ENCODE data around the gene KCNJ5. TPM values are rescaled to one million over a fixed set of nuclear protein-coding genes. Genes with fewer than 3 reads are reported as not detected.

KCNJ5 gene
- total and polyA plus RNA-seq, 2 of the 4 experiments (the other 2 are of a cell fraction), result 0.07 to 0.18 TPM

DNA sequence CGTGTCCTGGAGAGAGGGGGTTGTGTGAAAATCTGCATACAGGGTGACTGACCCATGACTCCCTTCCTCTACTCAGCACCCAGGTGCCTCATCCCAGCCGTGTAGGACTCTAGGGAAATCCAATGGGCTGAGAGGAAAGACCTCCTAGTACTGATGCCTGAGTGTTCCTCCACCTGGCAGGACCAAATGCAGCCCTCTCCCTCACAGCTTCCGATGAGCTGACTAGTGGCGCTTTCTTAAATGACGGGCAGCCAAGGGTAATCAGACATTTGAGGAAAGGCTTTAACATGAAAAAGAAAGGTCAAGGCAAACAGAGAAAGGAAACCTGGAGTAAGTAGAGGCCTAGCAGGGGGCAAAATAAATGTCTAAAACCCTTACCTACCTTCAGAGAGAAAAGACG is 19.1 kb upstream of the KCNJ5 start:
- Histone ChIP-seq H3K18ac (ENCODE audit: low read depth, low read length) (no peak overlapping the region), H4K91ac (ENCODE audit: insufficient read depth, low read depth, low read length) (no peak overlapping the region), H3K27ac (ENCODE audit: insufficient read depth, low read length) (no peak overlapping the region), H4K8ac (ENCODE audit: low read depth in 2 of 2, low read length in 2 of 2) (no peak overlapping the region), H3K4me2 (ENCODE audit: low read depth, low read length) (no peak overlapping the region), H4K5ac (ENCODE audit: low read depth, low read length) (no peak overlapping the region), H2BK5ac (ENCODE audit: low read depth, low read length, poor library complexity, severe bottlenecking) (no peak overlapping the region), H3K9ac (ENCODE audit: low read depth, low read length) (no peak overlapping the region), H3K4me3 (ENCODE audit: insufficient read depth, low read depth, low read length) (no peak overlapping the region), H2AK9ac (replicated peaks; ENCODE audit: low read depth, low read length, poor library complexity) (no peak overlapping the region), H2BK15ac (ENCODE audit: low read depth, low read length) (no peak overlapping the region), H2BK20ac (ENCODE audit: low read depth, low read length) (no peak overlapping the region), H3K36me3 (ENCODE audit: control insufficient read depth, insufficient read depth, low read length) (no peaks in the 10 kb centered on the region), H3K79me1 (ENCODE audit: low read depth in 1 of 2, low read length in 2 of 2) (no peaks in the 10 kb centered on the region), H3K9me1 (ENCODE audit: insufficient read depth, low read length) (no peaks in the 10 kb centered on the region), H3K4ac (ENCODE audit: low read depth, low read length) (no peak overlapping the region), H3K9me3 (ENCODE audit: control insufficient read depth, insufficient read depth, low read length) (no peaks in the 10 kb centered on the region), H2BK120ac (ENCODE audit: low read depth, low read length) (no peak overlapping the region), H2AFZ (replicated peaks; ENCODE audit: low read length, poor library complexity) (no peak overlapping the region), H3K4me1 (ENCODE audit: control insufficient read depth, insufficient read depth, low read length) (no peaks in the 10 kb centered on the region), H3K14ac (replicated peaks; ENCODE audit: low read depth, low read length) (no peak overlapping the region), H3K23ac (ENCODE audit: low read depth, low read length) (no peak overlapping the region), H3K56ac (ENCODE audit: extremely low read depth, insufficient read depth, low read length) (no peak overlapping the region), H3K27me3 (ENCODE audit: control insufficient read depth, insufficient read depth, low read length) (peaks cover 56% of the 10 kb centered on the region), H4K20me1 (ENCODE audit: insufficient read depth, low read length) (no peaks in the 10 kb centered on the region), H2AK5ac (ENCODE audit: low read depth, low read length) (no peak overlapping the region)
- no peak for ATAC-seq (ENCODE audit: low read depth)
- ChIA-PET CTCF (no interaction called here), POLR2A (ENCODE audit: unreplicated experiment) (no interaction called here)
- DNase-seq, result no peak
- no CpG with 5 or more reads among the region's 6 CpGs for WGBS, 2 experiments (ENCODE audit: extremely low coverage in 2 of 2, insufficient read length in 1 of 2)
- dilution Hi-C loops (cut with HindIII; ENCODE audit: low sequenced_read_pairs, unreplicated experiment), result no loop called here
- intact Hi-C loops (cut with micrococcal nuclease), result no loop called here
- BruUV-seq (replicated peaks), result no TSS peak
- in situ Hi-C loops (cut with MboI; ENCODE audit: low sequenced_read_pairs), result no loop called here
- TF ChIP-seq CTCF (conservative IDR thresholded peaks at IDR 0.05; ENCODE audit: low read depth, low read length) (no peak), CHD1 (IDR thresholded peaks at IDR 0.05; ENCODE audit: low read depth, low read length) (no peak), BHLHE40 (IDR thresholded peaks at IDR 0.05; ENCODE audit: low read depth, low read length) (no peak), RCOR1 (IDR thresholded peaks at IDR 0.05; ENCODE audit: insufficient replicate concordance, low read length) (no peak), MAFK (IDR thresholded peaks at IDR 0.05; ENCODE audit: low read depth, low read length) (no peak), RAD21 (IDR thresholded peaks at IDR 0.05; ENCODE audit: low read length) (no peak), NFE2L2 (IDR thresholded peaks at IDR 0.05; ENCODE audit: low read depth, low read length) (no peak), MAZ (IDR thresholded peaks at IDR 0.05; ENCODE audit: borderline replicate concordance, low read depth, low read length) (no peak), MXI1 (IDR thresholded peaks at IDR 0.05; ENCODE audit: borderline replicate concordance, low read depth, low read length) (no peak), SMC3 (IDR thresholded peaks at IDR 0.05; ENCODE audit: low read depth, low read length) (no peak), CEBPB (IDR thresholded peaks at IDR 0.05; ENCODE audit: low read depth, low read length) (no peak), ELK1 (IDR thresholded peaks at IDR 0.05; ENCODE audit: borderline replicate concordance, low read depth, low read length) (no peak), RFX5 (IDR thresholded peaks at IDR 0.05; ENCODE audit: low read depth, low read length) (no peak), POLR2A (IDR thresholded peaks at IDR 0.05; ENCODE audit: low read depth, low read length) (no peak), FOS (IDR thresholded peaks at IDR 0.05; ENCODE audit: low read depth, low read length) (no peak)
- TF ChIP-seq, protein P1, sequence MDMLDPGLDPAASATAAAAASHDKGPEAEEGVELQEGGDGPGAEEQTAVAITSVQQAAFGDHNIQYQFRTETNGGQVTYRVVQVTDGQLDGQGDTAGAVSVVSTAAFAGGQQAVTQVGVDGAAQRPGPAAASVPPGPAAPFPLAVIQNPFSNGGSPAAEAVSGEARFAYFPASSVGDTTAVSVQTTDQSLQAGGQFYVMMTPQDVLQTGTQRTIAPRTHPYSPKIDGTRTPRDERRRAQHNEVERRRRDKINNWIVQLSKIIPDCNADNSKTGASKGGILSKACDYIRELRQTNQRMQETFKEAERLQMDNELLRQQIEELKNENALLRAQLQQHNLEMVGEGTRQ (IDR thresholded peaks at IDR 0.05; ENCODE audit: low read depth, low read length), result no peak
